Body of pancreas (tissue), 4 donors: ENCODE measurements around the gene DNAH5.

Source experiments
- CTCF ChIP-seq, 7 experiments: fragments of 450-650 bp in 4 of 7; fragments of 200-600 bp in 3 of 7; sonication (generic) in 3 of 7; IDR thresholded peaks; one replicate each; pipeline ENCODE4 v1.5.1; 2016 to 2019; ENCODE audit warnings: antibody characterized with exemption in 7 of 7
- POLR2A ChIP-seq, 3 donors: fragments of 450-650 bp; IDR thresholded peaks; one replicate each; pipeline ENCODE4 v1.6.1; 2016; ENCODE audit warnings: antibody characterized with exemption in 3 of 3, mild to moderate bottlenecking in 2 of 3

- TF ChIP-seq CTCF (IDR thresholded peaks at IDR 0.05) (no peak), POLR2A (IDR thresholded peaks at IDR 0.05) (no peak)
Observed at GRCh38 chr5:13913962-13914361, 30.5 kb downstream of the DNAH5 start.
